H1 (cell line): Measurements from ENCODE around the gene SGMS1. TPM values are rescaled to one million over a fixed set of nuclear protein-coding genes. Genes with fewer than 3 reads are reported as not detected.

Experiments used
- CHD1 ChIP-seq: IDR thresholded peaks from 2 replicates; pipeline ENCODE4 v1.6.1; 2012; ENCODE audit warnings: low read depth, low read length, improper control_type of control experiment
- CHD7 ChIP-seq: fragments of 300-600 bp; sonication (generic); IDR thresholded peaks from 2 replicates; pipeline ENCODE4 v1.7.1; 2012; ENCODE audit warnings: low read length, moderate library complexity, mild to moderate bottlenecking, inconsistent platforms; ENCODE audit not compliant: insufficient replicate concordance
- JUND ChIP-seq: IDR thresholded peaks from 2 replicates; pipeline ENCODE4 v1.6.1; 2011; ENCODE audit warnings: mild to moderate bottlenecking, improper control_type of control experiment, low read length
- KDM1A ChIP-seq: fragments of 200-600, 300-600 bp; sonication (generic); IDR thresholded peaks from 2 replicates; pipeline ENCODE4 v1.7.1; 2016; ENCODE audit warnings: mild to moderate bottlenecking, low read length, borderline replicate concordance
- MAX ChIP-seq: IDR thresholded peaks from 2 replicates; pipeline ENCODE4 v1.6.1; 2012; ENCODE audit warnings: inconsistent platforms
- POLR2AphosphoS5 ChIP-seq: IDR thresholded peaks from 2 replicates; pipeline ENCODE4 v1.6.1; 2011; ENCODE audit warnings: low read depth, low read length
- SIN3A ChIP-seq, 2 experiments: IDR thresholded peaks in 1 of 2; conservative IDR thresholded peaks in 1 of 2; 2 replicates each; pipeline ENCODE4 v1.6.1; 2011 to 2012; ENCODE audit warnings: low read length in 2 of 2, improper control_type of control experiment in 1 of 2, low read depth in 1 of 2, mild to moderate bottlenecking in 1 of 2
- SIX5 ChIP-seq: IDR thresholded peaks from 2 replicates; pipeline ENCODE4 v1.6.1; 2011; ENCODE audit warnings: mild to moderate bottlenecking, low read depth, low read length
- SP4 ChIP-seq: IDR thresholded peaks from 2 replicates; pipeline ENCODE4 v1.6.1; 2012; ENCODE audit warnings: low read length, inconsistent platforms
- TEAD4 ChIP-seq: IDR thresholded peaks from 2 replicates; pipeline ENCODE4 v1.6.1; 2012; ENCODE audit warnings: low read depth, low read length, inconsistent platforms, mixed read lengths
- polyA plus RNA-seq, 7 experiments: library from polyadenylated mRNA; depleted of rRNA in 3 of 7; stranded (reverse) in 5 of 7; unstranded in 2 of 7; fragments of >200 nt in 5 of 7; fragments of 200-250 nt in 2 of 7; gene quantifications; 1 replicate in 5 of 7; 2 replicates in 1 of 7; 4 replicates in 1 of 7; pipeline versions ENCODE4 v1.2.1 to v1.2.3, GENCODE V29; 2011 to 2013; ENCODE audit warnings: missing spikeins in 2 of 7, mixed read lengths in 2 of 7
- total RNA-seq: library from RNA; stranded (reverse); fragmentation: NEBNext Ultra II Directional; extraction: Animal tissue kit (Norgen Biotek cat#: 25700); gene quantifications from 2 replicates; pipeline ENCODE4 v1.2.1, GENCODE V29; 2021

The SGMS1 gene
- total and polyA plus RNA-seq, 2 of the 8 experiments (the other 6 are each of a cell fraction or from before 2014, with no cell fraction given): 6.0 to 15.6 TPM

- TF ChIP-seq CHD7: no peak
- no peak for TF ChIP-seq KDM1A
- no peak for TF ChIP-seq SIN3A (conservative IDR thresholded peaks at IDR 0.05 in 1 of 2, IDR thresholded peaks at IDR 0.05 in 1 of 2; ENCODE audit: low read depth in 1 of 2, low read length in 2 of 2)
- no peak for TF ChIP-seq CHD1
- TF ChIP-seq SP4: no peak
- TF ChIP-seq TEAD4: no peak
- TF ChIP-seq MAX: no peak
- TF ChIP-seq JUND: no peak
- no peak for TF ChIP-seq POLR2AphosphoS5
- no peak for TF ChIP-seq SIX5
- TF ChIP-seq, all 59 proteins: peak for 0
These were observed 100.4 kb downstream of the SGMS1 start (continued) for GRCh38 chr10:50523357-50523756.
